Liver (tissue), 9 donors: ENCODE measurements around the gene COLEC11. TPM values are rescaled to one million over a fixed set of nuclear protein-coding genes. Genes with fewer than 3 reads are reported as not detected.
A peak's percentile ranks its signal among the peaks of the same experiment; 100 is the strongest.

Experiments
- DNase-seq: peaks from one replicate; pipeline ENCODE4 v3.0.0-alpha.2; 2017; ENCODE audit warnings: low spot score
- H3K27ac ChIP-seq, 2 donors: one replicate each; pipeline ENCODE4 v1.7.0; 2013; ENCODE audit warnings: inconsistent platforms in 2 of 2, low read length in 2 of 2, control low read depth in 1 of 2, low read depth in 1 of 2, mild to moderate bottlenecking in 1 of 2
- H3K27me3 ChIP-seq, 4 donors: one replicate each; pipeline versions ENCODE4 v1.6.1 to v1.7.0; 2013; ENCODE audit warnings: low read length in 3 of 4, inconsistent platforms in 1 of 4, mild to moderate bottlenecking in 1 of 4, moderate library complexity in 1 of 4; ENCODE audit not compliant: control insufficient read depth in 4 of 4, insufficient read depth in 4 of 4
- H3K36me3 ChIP-seq, 4 donors: one replicate each; pipeline versions ENCODE4 v1.6.1 to v1.7.0; 2013; ENCODE audit warnings: low read length in 3 of 4, mild to moderate bottlenecking in 3 of 4, low read depth in 1 of 4, moderate library complexity in 1 of 4; ENCODE audit not compliant: control insufficient read depth in 4 of 4, insufficient read depth in 3 of 4
- H3K4me1 ChIP-seq, 4 donors: one replicate each; pipeline versions ENCODE4 v1.6.1 to v1.7.0; 2013; ENCODE audit warnings: low read length in 3 of 4, mild to moderate bottlenecking in 3 of 4, moderate library complexity in 1 of 4; ENCODE audit not compliant: control insufficient read depth in 4 of 4, insufficient read depth in 4 of 4
- H3K4me3 ChIP-seq, 3 donors: one replicate each; pipeline versions ENCODE4 v1.6.1 to v1.7.0; 2013; ENCODE audit warnings: low read length in 3 of 3, control low read depth in 1 of 3, low read depth in 1 of 3, mild to moderate bottlenecking in 1 of 3
- H3K9ac ChIP-seq, 2 donors: one replicate each; pipeline ENCODE4 v1.7.0; 2013; ENCODE audit warnings: low read length in 2 of 2, mild to moderate bottlenecking in 2 of 2, moderate library complexity in 2 of 2, control low read depth in 1 of 2, low read depth in 1 of 2
- H3K9me3 ChIP-seq, 4 donors: one replicate each; pipeline versions ENCODE4 v1.6.1 to v1.7.0; 2013; ENCODE audit warnings: low read length in 3 of 4; ENCODE audit not compliant: control insufficient read depth in 4 of 4
- EGR1 ChIP-seq, 2 donors: IDR thresholded peaks; 2 replicates each; pipeline ENCODE4 v1.6.1; 2016 to 2018; ENCODE audit warnings: antibody characterized with exemption in 2 of 2, low read depth in 2 of 2
- FOXA1 ChIP-seq: IDR thresholded peaks from 2 replicates; pipeline ENCODE4 v1.6.1; 2016; ENCODE audit warnings: antibody characterized with exemption
- FOXA2 ChIP-seq: IDR thresholded peaks from 2 replicates; pipeline ENCODE4 v1.6.1; 2016; ENCODE audit warnings: antibody characterized with exemption
- GABPA ChIP-seq, 2 donors: IDR thresholded peaks in 1 of 2; conservative IDR thresholded peaks in 1 of 2; 2 replicates each; pipeline ENCODE4 v1.6.1; 2016; ENCODE audit warnings: antibody characterized with exemption in 2 of 2, mild to moderate bottlenecking in 1 of 2, moderate library complexity in 1 of 2
- HNF4A ChIP-seq, 2 donors: conservative IDR thresholded peaks; 2 replicates each; pipeline ENCODE4 v1.6.1; 2016; ENCODE audit warnings: antibody characterized with exemption in 2 of 2, mild to moderate bottlenecking in 2 of 2
- HNF4G ChIP-seq: IDR thresholded peaks from 2 replicates; pipeline ENCODE4 v1.6.1; 2016; ENCODE audit warnings: antibody characterized with exemption
- JUND ChIP-seq, 2 donors: IDR thresholded peaks; 2 replicates each; pipeline ENCODE4 v1.6.1; 2016; ENCODE audit warnings: antibody characterized with exemption in 2 of 2
- NR2F2 ChIP-seq: IDR thresholded peaks from 2 replicates; pipeline ENCODE4 v1.6.1; 2016; ENCODE audit warnings: antibody characterized with exemption
- RAD21 ChIP-seq, 2 donors: IDR thresholded peaks; 2 replicates each; pipeline ENCODE4 v1.6.1; 2016; ENCODE audit warnings: antibody characterized with exemption in 2 of 2, mild to moderate bottlenecking in 2 of 2
- RXRA ChIP-seq, 2 donors: IDR thresholded peaks; 2 replicates each; pipeline ENCODE4 v1.6.1; 2017 to 2018; ENCODE audit warnings: antibody characterized with exemption in 2 of 2, mild to moderate bottlenecking in 1 of 2
- SP1 ChIP-seq: IDR thresholded peaks from 2 replicates; pipeline ENCODE4 v1.6.1; 2018; ENCODE audit warnings: antibody characterized with exemption, mild to moderate bottlenecking
- TAF1 ChIP-seq: conservative IDR thresholded peaks from 2 replicates; pipeline ENCODE4 v1.6.1; 2016; ENCODE audit warnings: antibody characterized with exemption, mild to moderate bottlenecking
- YY1 ChIP-seq: IDR thresholded peaks from 2 replicates; pipeline ENCODE4 v1.6.1; 2016; ENCODE audit warnings: antibody characterized with exemption, mild to moderate bottlenecking
- WGBS: extraction: QIAGEN DNeasy Blood & Tissue Kit; methylation state at CpG from one replicate; pipeline ENCODE4 v1.1.7; 2013; 5-methylcytosine and 5-hydroxymethylcytosine counted together
- polyA plus RNA-seq, 2 donors: library from polyadenylated mRNA; stranded (reverse) in 1 of 2; unstranded in 1 of 2; fragments of 200-250 nt in 1 of 2; fragments of >200 nt in 1 of 2; fragmentation: Nextera tagmentation in 1 of 2; extraction: Ambion mirVana in 1 of 2; gene quantifications; one replicate each; pipeline versions ENCODE4 v1.2.1 to v1.2.3, GENCODE V29; 2013 to 2015
- total RNA-seq, 2 donors: library from RNA; depleted of rRNA; stranded (reverse); fragments of >200 nt; gene quantifications; one replicate each; pipeline ENCODE4 v1.2.3, GENCODE V29; 2014
- TF ChIP-seq, protein P1 (sequence below): fragments of 150-350 bp; IDR thresholded peaks from 2 replicates; pipeline ENCODE4 v1.5.1; 2017; ENCODE audit warnings: improper control_type of control experiment, low read depth, low read length; ENCODE audit not compliant: missing input control
- TF ChIP-seq, protein P2 (sequence below): IDR thresholded peaks from 2 replicates; pipeline ENCODE4 v1.6.1; 2016; ENCODE audit warnings: antibody characterized with exemption
- TF ChIP-seq, protein P3 (sequence below): IDR thresholded peaks from 2 replicates; pipeline ENCODE4 v1.6.1; 2016; ENCODE audit warnings: antibody characterized with exemption
- TF ChIP-seq, protein P4 (sequence below): IDR thresholded peaks from 2 replicates; pipeline ENCODE4 v1.6.1; 2016; ENCODE audit warnings: antibody characterized with exemption
- TF ChIP-seq, protein P5 (sequence below): IDR thresholded peaks from 2 replicates; pipeline ENCODE4 v1.6.1; 2016; ENCODE audit warnings: antibody characterized with exemption, mild to moderate bottlenecking
- donor health status: healthy.
- donor health status: healthy.
- donor health status: healthy.
- donor health status: healthy.
- donor health status: healthy.

Gene COLEC11
- total and polyA plus RNA-seq, 4 donors, result 31.0 to 100 (median 70.9) TPM

DNA sequence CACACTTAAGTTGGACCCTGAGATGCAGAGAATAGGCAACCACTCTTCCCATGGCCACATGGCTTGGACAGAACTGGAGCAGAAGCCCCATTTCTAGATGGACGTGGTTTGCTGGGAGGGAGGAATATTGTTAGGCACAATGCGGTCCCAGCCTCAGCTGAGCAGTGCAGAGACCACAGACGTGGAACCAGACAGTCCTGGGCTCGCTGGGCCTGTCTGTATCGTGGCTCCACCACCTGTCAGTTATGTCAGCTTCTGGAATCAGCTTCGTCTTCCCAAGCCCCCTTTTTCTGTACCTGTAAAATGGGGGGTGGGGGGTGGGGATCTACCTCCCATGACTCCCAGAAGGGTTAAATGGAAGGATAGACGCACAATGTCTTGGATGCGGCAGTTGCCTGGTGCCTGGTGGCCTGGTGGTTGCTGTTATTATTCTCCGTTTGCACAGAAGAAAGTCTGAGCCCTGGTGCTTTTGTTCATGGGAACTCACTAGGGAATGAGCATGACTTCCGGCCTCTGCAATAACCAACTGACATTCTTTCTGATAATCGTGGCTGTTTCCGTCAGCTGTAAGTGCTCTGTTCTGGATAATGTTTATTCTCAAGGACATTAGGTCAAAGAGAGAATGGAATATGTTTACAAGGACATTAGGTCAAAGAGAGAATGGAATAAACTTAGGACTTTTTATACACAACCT is 31.4 kb downstream of the COLEC11 start:
- no peaks in the 10 kb centered on the region for H3K27me3 ChIP-seq
- no peak overlapping the region for H3K9ac ChIP-seq
- no peaks in the 10 kb centered on the region for H3K36me3 ChIP-seq
- H3K27ac ChIP-seq, result peak overlapping the region; percentile 53 to 56
- peak; percentile 24 for DNase-seq
- TF ChIP-seq GABPA (IDR thresholded peaks at IDR 0.05 in 1 of 2, conservative IDR thresholded peaks at IDR 0.05 in 1 of 2), result peak in 1 of 2 donors; percentile 33
- peak; percentile 78 for TF ChIP-seq SP1
- peak in 1 of 2 donors; percentile 12 for TF ChIP-seq RAD21 (IDR thresholded peaks at IDR 0.05)
- no peak for TF ChIP-seq YY1
- TF ChIP-seq RXRA (IDR thresholded peaks at IDR 0.05), result peak; percentile 75 to 85
- no peak for TF ChIP-seq FOXA1
- TF ChIP-seq HNF4G, result no peak
- TF ChIP-seq JUND (IDR thresholded peaks at IDR 0.05), result no peak
- TF ChIP-seq, protein P1, sequence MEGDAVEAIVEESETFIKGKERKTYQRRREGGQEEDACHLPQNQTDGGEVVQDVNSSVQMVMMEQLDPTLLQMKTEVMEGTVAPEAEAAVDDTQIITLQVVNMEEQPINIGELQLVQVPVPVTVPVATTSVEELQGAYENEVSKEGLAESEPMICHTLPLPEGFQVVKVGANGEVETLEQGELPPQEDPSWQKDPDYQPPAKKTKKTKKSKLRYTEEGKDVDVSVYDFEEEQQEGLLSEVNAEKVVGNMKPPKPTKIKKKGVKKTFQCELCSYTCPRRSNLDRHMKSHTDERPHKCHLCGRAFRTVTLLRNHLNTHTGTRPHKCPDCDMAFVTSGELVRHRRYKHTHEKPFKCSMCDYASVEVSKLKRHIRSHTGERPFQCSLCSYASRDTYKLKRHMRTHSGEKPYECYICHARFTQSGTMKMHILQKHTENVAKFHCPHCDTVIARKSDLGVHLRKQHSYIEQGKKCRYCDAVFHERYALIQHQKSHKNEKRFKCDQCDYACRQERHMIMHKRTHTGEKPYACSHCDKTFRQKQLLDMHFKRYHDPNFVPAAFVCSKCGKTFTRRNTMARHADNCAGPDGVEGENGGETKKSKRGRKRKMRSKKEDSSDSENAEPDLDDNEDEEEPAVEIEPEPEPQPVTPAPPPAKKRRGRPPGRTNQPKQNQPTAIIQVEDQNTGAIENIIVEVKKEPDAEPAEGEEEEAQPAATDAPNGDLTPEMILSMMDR, result no peak
- TF ChIP-seq NR2F2, result peak; percentile 100
- TF ChIP-seq HNF4A (conservative IDR thresholded peaks at IDR 0.05), result no peak
- TF ChIP-seq, protein P2, sequence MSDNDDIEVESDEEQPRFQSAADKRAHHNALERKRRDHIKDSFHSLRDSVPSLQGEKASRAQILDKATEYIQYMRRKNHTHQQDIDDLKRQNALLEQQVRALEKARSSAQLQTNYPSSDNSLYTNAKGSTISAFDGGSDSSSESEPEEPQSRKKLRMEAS, result no peak
- TF ChIP-seq, protein P3, sequence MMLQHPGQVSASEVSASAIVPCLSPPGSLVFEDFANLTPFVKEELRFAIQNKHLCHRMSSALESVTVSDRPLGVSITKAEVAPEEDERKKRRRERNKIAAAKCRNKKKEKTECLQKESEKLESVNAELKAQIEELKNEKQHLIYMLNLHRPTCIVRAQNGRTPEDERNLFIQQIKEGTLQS, result no peak
- TF ChIP-seq FOXA2, result no peak
- WGBS, result 76% methylated on average over 12 of the region's 12 CpGs
- no peak overlapping the region for H3K4me3 ChIP-seq
- no peaks in the 10 kb centered on the region for H3K9me3 ChIP-seq
- H3K4me1 ChIP-seq, result no peaks in the 10 kb centered on the region

DNA sequence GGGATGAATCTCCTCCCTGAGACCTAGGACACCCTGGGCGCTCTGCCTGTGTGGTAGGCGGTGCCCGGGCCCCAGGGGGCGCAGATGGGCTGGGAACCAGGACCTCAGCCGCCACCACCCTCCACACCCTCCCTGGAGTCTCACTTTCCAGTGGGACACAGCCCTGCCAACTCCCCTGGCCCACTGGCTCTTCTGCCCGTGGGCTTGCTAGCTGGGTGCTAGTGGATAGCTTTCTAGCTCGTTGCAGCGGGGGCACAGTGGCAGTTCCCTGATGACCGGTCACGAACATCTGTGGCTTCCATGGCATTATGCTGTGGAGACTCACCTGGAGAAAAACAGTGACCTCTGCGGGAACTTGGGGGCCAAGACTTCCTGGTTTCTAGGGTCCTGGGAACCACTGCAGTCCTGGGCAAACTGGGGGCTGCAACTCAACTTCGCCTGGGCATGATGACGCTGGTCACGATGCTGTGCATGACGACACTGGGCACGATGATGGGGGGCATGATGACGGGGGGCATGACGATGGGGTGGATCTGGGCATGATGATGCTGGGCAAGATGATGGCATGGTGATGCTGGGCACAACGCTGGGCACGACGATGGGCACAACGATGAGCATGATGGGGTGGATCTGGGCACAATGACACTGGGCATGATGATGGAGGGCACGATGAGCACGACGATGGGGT is 32.0 kb downstream of the COLEC11 start:
- DNase-seq, result no peak
- 87% methylated on average over 25 of the region's 25 CpGs for WGBS
- no peaks in the 10 kb centered on the region for H3K36me3 ChIP-seq
- TF ChIP-seq SP1 (no peak), FOXA2 (no peak), FOXA1 (no peak), NR2F2 (no peak), RXRA (IDR thresholded peaks at IDR 0.05) (no peak), YY1 (no peak), JUND (IDR thresholded peaks at IDR 0.05) (no peak), HNF4A (conservative IDR thresholded peaks at IDR 0.05) (no peak), GABPA (IDR thresholded peaks at IDR 0.05 in 1 of 2, conservative IDR thresholded peaks at IDR 0.05 in 1 of 2) (no peak), EGR1 (IDR thresholded peaks at IDR 0.05; ENCODE audit: low read depth in 2 of 2) (no peak), HNF4G (no peak), RAD21 (IDR thresholded peaks at IDR 0.05) (no peak), TAF1 (no peak)
- TF ChIP-seq, protein P4, sequence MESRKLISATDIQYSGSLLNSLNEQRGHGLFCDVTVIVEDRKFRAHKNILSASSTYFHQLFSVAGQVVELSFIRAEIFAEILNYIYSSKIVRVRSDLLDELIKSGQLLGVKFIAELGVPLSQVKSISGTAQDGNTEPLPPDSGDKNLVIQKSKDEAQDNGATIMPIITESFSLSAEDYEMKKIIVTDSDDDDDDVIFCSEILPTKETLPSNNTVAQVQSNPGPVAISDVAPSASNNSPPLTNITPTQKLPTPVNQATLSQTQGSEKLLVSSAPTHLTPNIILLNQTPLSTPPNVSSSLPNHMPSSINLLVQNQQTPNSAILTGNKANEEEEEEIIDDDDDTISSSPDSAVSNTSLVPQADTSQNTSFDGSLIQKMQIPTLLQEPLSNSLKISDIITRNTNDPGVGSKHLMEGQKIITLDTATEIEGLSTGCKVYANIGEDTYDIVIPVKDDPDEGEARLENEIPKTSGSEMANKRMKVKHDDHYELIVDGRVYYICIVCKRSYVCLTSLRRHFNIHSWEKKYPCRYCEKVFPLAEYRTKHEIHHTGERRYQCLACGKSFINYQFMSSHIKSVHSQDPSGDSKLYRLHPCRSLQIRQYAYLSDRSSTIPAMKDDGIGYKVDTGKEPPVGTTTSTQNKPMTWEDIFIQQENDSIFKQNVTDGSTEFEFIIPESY, result no peak
- TF ChIP-seq, protein P1, result no peak
- TF ChIP-seq, protein P2, result no peak
- TF ChIP-seq, protein P3, result no peak
- TF ChIP-seq, protein P5, sequence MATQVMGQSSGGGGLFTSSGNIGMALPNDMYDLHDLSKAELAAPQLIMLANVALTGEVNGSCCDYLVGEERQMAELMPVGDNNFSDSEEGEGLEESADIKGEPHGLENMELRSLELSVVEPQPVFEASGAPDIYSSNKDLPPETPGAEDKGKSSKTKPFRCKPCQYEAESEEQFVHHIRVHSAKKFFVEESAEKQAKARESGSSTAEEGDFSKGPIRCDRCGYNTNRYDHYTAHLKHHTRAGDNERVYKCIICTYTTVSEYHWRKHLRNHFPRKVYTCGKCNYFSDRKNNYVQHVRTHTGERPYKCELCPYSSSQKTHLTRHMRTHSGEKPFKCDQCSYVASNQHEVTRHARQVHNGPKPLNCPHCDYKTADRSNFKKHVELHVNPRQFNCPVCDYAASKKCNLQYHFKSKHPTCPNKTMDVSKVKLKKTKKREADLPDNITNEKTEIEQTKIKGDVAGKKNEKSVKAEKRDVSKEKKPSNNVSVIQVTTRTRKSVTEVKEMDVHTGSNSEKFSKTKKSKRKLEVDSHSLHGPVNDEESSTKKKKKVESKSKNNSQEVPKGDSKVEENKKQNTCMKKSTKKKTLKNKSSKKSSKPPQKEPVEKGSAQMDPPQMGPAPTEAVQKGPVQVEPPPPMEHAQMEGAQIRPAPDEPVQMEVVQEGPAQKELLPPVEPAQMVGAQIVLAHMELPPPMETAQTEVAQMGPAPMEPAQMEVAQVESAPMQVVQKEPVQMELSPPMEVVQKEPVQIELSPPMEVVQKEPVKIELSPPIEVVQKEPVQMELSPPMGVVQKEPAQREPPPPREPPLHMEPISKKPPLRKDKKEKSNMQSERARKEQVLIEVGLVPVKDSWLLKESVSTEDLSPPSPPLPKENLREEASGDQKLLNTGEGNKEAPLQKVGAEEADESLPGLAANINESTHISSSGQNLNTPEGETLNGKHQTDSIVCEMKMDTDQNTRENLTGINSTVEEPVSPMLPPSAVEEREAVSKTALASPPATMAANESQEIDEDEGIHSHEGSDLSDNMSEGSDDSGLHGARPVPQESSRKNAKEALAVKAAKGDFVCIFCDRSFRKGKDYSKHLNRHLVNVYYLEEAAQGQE, result no peak
- H3K27ac ChIP-seq, result peak overlapping the region; percentile 31 to 53
- no peaks in the 10 kb centered on the region for H3K4me1 ChIP-seq
- H3K27me3 ChIP-seq, result no peaks in the 10 kb centered on the region
- no peaks in the 10 kb centered on the region for H3K9me3 ChIP-seq
- no peak overlapping the region for H3K9ac ChIP-seq
- no peak overlapping the region for H3K4me3 ChIP-seq
